ENCODE results near the gene MR1.

DNA sequence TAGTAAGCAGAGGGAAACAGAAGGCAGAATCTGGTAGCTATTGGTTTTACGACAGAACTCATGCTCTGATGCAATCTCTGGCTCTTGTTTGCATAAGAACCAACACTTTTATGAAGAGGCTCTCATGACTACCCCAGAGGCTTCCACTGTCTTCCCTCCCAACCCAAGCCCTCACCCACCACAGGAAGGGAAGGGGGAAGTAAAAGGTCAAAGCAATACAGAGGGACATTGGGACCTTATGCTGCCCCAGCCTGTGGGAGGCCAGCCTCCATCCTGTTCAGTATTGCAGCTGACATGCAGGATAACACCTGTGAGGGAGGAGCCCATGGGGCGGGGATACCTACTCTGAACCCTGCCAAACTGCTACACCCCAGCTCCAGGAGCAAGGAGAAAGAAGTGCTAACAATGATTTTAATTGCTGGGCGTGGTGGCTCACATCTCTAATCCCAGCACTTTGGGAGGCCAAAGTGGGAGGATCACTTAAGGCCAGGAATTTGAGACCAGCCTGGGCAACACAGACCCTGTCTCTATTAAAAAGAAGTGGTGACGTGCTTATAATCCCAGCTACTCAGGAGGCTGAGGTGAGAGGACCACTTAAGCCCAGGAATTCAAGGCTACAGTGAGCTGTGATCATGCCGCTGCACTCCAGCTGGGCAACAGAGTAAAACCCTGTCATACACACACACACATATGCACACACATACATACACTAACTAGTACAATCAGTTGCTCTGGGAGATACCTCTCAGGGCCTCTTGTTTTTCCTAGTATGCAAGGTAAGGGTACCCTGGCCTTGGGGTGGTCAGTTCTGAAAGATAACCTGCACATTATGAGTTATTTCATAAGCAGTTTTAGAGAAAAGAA, 9.5 kb downstream of the MR1 start:
- TF ChIP-seq, protein P1, sequence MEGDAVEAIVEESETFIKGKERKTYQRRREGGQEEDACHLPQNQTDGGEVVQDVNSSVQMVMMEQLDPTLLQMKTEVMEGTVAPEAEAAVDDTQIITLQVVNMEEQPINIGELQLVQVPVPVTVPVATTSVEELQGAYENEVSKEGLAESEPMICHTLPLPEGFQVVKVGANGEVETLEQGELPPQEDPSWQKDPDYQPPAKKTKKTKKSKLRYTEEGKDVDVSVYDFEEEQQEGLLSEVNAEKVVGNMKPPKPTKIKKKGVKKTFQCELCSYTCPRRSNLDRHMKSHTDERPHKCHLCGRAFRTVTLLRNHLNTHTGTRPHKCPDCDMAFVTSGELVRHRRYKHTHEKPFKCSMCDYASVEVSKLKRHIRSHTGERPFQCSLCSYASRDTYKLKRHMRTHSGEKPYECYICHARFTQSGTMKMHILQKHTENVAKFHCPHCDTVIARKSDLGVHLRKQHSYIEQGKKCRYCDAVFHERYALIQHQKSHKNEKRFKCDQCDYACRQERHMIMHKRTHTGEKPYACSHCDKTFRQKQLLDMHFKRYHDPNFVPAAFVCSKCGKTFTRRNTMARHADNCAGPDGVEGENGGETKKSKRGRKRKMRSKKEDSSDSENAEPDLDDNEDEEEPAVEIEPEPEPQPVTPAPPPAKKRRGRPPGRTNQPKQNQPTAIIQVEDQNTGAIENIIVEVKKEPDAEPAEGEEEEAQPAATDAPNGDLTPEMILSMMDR (IDR thresholded peaks at IDR 0.05) = no peak
- no peak for TF ChIP-seq POLR2A (IDR thresholded peaks at IDR 0.05)
